Trophoblast cell (in vitro differentiated cells and primary cell): Measurements from ENCODE around the gene SBNO2.

ENCODE experiments used
- DNase-seq, 2 donors: peaks; one replicate each; pipeline ENCODE4 v3.0.0-alpha.2; 2016
- H2AFZ ChIP-seq: 2 replicates; pipeline ENCODE4 v1.6.1; 2013; ENCODE audit warnings: low read length, moderate library complexity, mild to moderate bottlenecking; ENCODE audit not compliant: insufficient read depth, poor library complexity
- H2AK5ac ChIP-seq: 2 replicates; pipeline ENCODE4 v1.6.1; 2013; ENCODE audit warnings: mild to moderate bottlenecking, low read length
- H2BK120ac ChIP-seq: 2 replicates; pipeline ENCODE4 v1.6.1; 2013; ENCODE audit warnings: low read length, mild to moderate bottlenecking, moderate library complexity; ENCODE audit not compliant: insufficient read depth, poor library complexity
- H2BK12ac ChIP-seq: 2 replicates; pipeline ENCODE4 v1.6.1; 2013; ENCODE audit warnings: mild to moderate bottlenecking, low read length, moderate library complexity
- H2BK5ac ChIP-seq: 2 replicates; pipeline ENCODE4 v1.6.1; 2013; ENCODE audit warnings: low read length, low read depth, moderate library complexity, mild to moderate bottlenecking; ENCODE audit not compliant: poor library complexity
- H3K14ac ChIP-seq: 2 replicates; pipeline ENCODE4 v1.6.1; 2013; ENCODE audit warnings: mild to moderate bottlenecking, low read length
- H3K18ac ChIP-seq: 2 replicates; pipeline ENCODE4 v1.6.1; 2013; ENCODE audit warnings: mild to moderate bottlenecking, low read length
- H3K23ac ChIP-seq: 2 replicates; pipeline ENCODE4 v1.6.1; 2013; ENCODE audit warnings: low read length
- H3K27ac ChIP-seq: 2 replicates; pipeline ENCODE4 v1.5.1; 2013; ENCODE audit warnings: low read depth, mild to moderate bottlenecking, inconsistent platforms, low read length, moderate library complexity
- H3K27me3 ChIP-seq: 2 replicates; pipeline ENCODE4 v1.6.1; 2013; ENCODE audit warnings: inconsistent platforms, mild to moderate bottlenecking, low read length, moderate library complexity; ENCODE audit not compliant: insufficient read depth
- H3K36me3 ChIP-seq, 2 experiments: 1 replicate in 1 of 2; 2 replicates in 1 of 2; pipeline ENCODE4 v1.6.1; 2013; ENCODE audit warnings: low read length in 2 of 2, mild to moderate bottlenecking in 2 of 2, moderate library complexity in 1 of 2; ENCODE audit not compliant: insufficient read depth in 2 of 2, control insufficient read depth in 1 of 2
- H3K4ac ChIP-seq: 2 replicates; pipeline ENCODE4 v1.6.1; 2013; ENCODE audit warnings: low read depth, mild to moderate bottlenecking, low read length, moderate library complexity
- H3K4me1 ChIP-seq, 2 experiments: 1 replicate in 1 of 2; 2 replicates in 1 of 2; pipeline ENCODE4 v1.6.1; 2013; ENCODE audit warnings: low read length in 2 of 2, mild to moderate bottlenecking in 2 of 2, moderate library complexity in 1 of 2; ENCODE audit not compliant: insufficient read depth in 2 of 2, control insufficient read depth in 1 of 2
- H3K4me2 ChIP-seq: 2 replicates; pipeline ENCODE4 v1.6.1; 2013; ENCODE audit warnings: inconsistent platforms, mild to moderate bottlenecking, low read length, moderate library complexity
- H3K4me3 ChIP-seq: 2 replicates; pipeline ENCODE4 v1.5.1; 2013; ENCODE audit warnings: mild to moderate bottlenecking, low read depth, low read length, inconsistent platforms
- H3K79me1 ChIP-seq: one replicate; pipeline ENCODE4 v1.6.1; 2013; ENCODE audit warnings: low read length
- H3K79me2 ChIP-seq: 2 replicates; pipeline ENCODE4 v1.6.1; 2013; ENCODE audit warnings: low read length, mild to moderate bottlenecking; ENCODE audit not compliant: control insufficient read depth, insufficient read depth, poor library complexity
- H3K9ac ChIP-seq: 2 replicates; pipeline ENCODE4 v1.6.1; 2013; ENCODE audit warnings: mild to moderate bottlenecking, low read length
- H3K9me3 ChIP-seq: 2 replicates; pipeline ENCODE4 v1.6.1; 2013; ENCODE audit warnings: low read depth, mild to moderate bottlenecking, control low read depth, inconsistent platforms, low read length; ENCODE audit not compliant: insufficient read depth
- H4K12ac ChIP-seq: 2 replicates; pipeline ENCODE4 v1.6.1; 2013; ENCODE audit warnings: low read depth, mild to moderate bottlenecking, low read length, moderate library complexity
- H4K8ac ChIP-seq: 2 replicates; pipeline ENCODE4 v1.6.1; 2013; ENCODE audit warnings: low read depth, mild to moderate bottlenecking, low read length, moderate library complexity
- H4K91ac ChIP-seq: one replicate; pipeline ENCODE4 v1.6.1; 2013; ENCODE audit warnings: low read depth, mild to moderate bottlenecking, low read length, moderate library complexity
- WGBS: extraction: QIAGEN DNeasy Blood & Tissue Kit; methylation state at CpG from one replicate; pipeline ENCODE4 v1.1.7; 2013; ENCODE audit warnings: missing lambda C conversion rate; ENCODE audit not compliant: insufficient read length, insufficient coverage; ENCODE audit errors: extremely low coverage; 5-methylcytosine and 5-hydroxymethylcytosine counted together

The SBNO2 gene

GRCh38 chr19:1199531-1199930, 25.5 kb upstream of the SBNO2 start:
- Histone ChIP-seq H3K27ac (no peak overlapping the region), H3K4me3 (no peak overlapping the region), H3K4me1 (no peaks in the 10 kb centered on the region), H3K79me1 (peaks cover 1% of the 10 kb centered on the region), H2AK5ac (no peak overlapping the region), H3K79me2 (peaks cover 1% of the 10 kb centered on the region), H3K36me3 (no peaks in the 10 kb centered on the region), H4K12ac (no peak overlapping the region), H3K9ac (no peak overlapping the region), H2BK12ac (no peak overlapping the region), H3K4ac (no peak overlapping the region), H3K18ac (no peak overlapping the region), H4K91ac (no peak overlapping the region), H3K14ac (no peak overlapping the region), H3K27me3 (no peaks in the 10 kb centered on the region), H4K8ac (no peak overlapping the region), H2AFZ (no peak overlapping the region), H2BK120ac (no peak overlapping the region), H3K4me2 (no peak overlapping the region), H3K23ac (no peak overlapping the region), H2BK5ac (no peak overlapping the region), H3K9me3 (no peaks in the 10 kb centered on the region)
- WGBS: no CpG with 5 or more reads among the region's 10 CpGs
- DNase-seq: no peak

- H4K8ac ChIP-seq: peak overlapping the region; percentile 82
- H3K18ac ChIP-seq: peak overlapping the region; percentile 61
- no peaks in the 10 kb centered on the region for H3K27me3 ChIP-seq
- no peak for DNase-seq
- peak overlapping the region; percentile 95 for H2BK120ac ChIP-seq
- H3K14ac ChIP-seq: peak overlapping the region; percentile 80
- H3K79me2 ChIP-seq: no peaks in the 10 kb centered on the region
- peak overlapping the region; percentile 59 for H4K12ac ChIP-seq
- H3K36me3 ChIP-seq: no peaks in the 10 kb centered on the region
- peak overlapping the region; percentile 73 for H3K4ac ChIP-seq
- H3K23ac ChIP-seq: no peak overlapping the region
- H3K4me2 ChIP-seq: no peak overlapping the region
- H4K91ac ChIP-seq: peak overlapping the region; percentile 95
- peak overlapping the region; percentile 81 for H2BK5ac ChIP-seq
- H2AK5ac ChIP-seq: peak overlapping the region; percentile 62
- no CpG with 5 or more reads among the region's 9 CpGs for WGBS
- peak overlapping the region; percentile 37 for H2AFZ ChIP-seq
- H3K4me1 ChIP-seq: peaks cover 8 to 9% of the 10 kb centered on the region in 2 experiments
- H3K9ac ChIP-seq: no peak overlapping the region
- H3K9me3 ChIP-seq: no peaks in the 10 kb centered on the region
- no peak overlapping the region for H3K4me3 ChIP-seq
- H2BK12ac ChIP-seq: peak overlapping the region; percentile 96
- peak overlapping the region; percentile 58 for H3K27ac ChIP-seq
- H3K79me1 ChIP-seq: peaks cover 10% of the 10 kb centered on the region
Measured at GRCh38 chr19:1189419-1189818, 15.4 kb upstream of the SBNO2 start.

- H3K4ac ChIP-seq: peak overlapping the region; percentile 58
- H3K9me3 ChIP-seq: no peaks in the 10 kb centered on the region
- H2AFZ ChIP-seq: peak overlapping the region; percentile 57
- peaks cover 29 to 31% of the 10 kb centered on the region in 2 experiments for H3K4me1 ChIP-seq
- peak overlapping the region; percentile 68 for H4K8ac ChIP-seq
- peak overlapping the region; percentile 96 for H2AK5ac ChIP-seq
- no peaks in the 10 kb centered on the region for H3K36me3 ChIP-seq
- H4K91ac ChIP-seq: peak overlapping the region; percentile 89
- H3K79me2 ChIP-seq: no peaks in the 10 kb centered on the region
- peak overlapping the region; percentile 99 for H2BK12ac ChIP-seq
- peak overlapping the region; percentile 67 for H3K18ac ChIP-seq
- peaks cover 24% of the 10 kb centered on the region for H3K79me1 ChIP-seq
- H3K4me3 ChIP-seq: no peak overlapping the region
- DNase-seq: peak; percentile 99
- peak overlapping the region; percentile 56 for H3K27ac ChIP-seq
- H3K23ac ChIP-seq: no peak overlapping the region
- peak overlapping the region; percentile 77 for H2BK5ac ChIP-seq
- no peaks in the 10 kb centered on the region for H3K27me3 ChIP-seq
- H3K14ac ChIP-seq: peak overlapping the region; percentile 87
- WGBS: no CpG with 5 or more reads among the region's 19 CpGs
- no peak overlapping the region for H3K9ac ChIP-seq
- H2BK120ac ChIP-seq: peak overlapping the region; percentile 67
- no peak overlapping the region for H3K4me2 ChIP-seq
- H4K12ac ChIP-seq: peak overlapping the region; percentile 76
Measured at GRCh38 chr19:1183543-1184172, 9.6 kb upstream of the SBNO2 start.

GRCh38 chr19:1182727-1183126, 8.7 kb upstream of the SBNO2 start:
- Histone ChIP-seq H3K36me3 (no peaks in the 10 kb centered on the region), H3K4me2 (no peak overlapping the region), H4K8ac (no peak overlapping the region), H2BK12ac (no peak overlapping the region), H2BK5ac (no peak overlapping the region), H3K9ac (no peak overlapping the region), H3K23ac (no peak overlapping the region), H3K9me3 (no peaks in the 10 kb centered on the region), H3K27ac (peak overlapping the region; percentile 56), H3K4me1 (peaks cover 29 to 31% of the 10 kb centered on the region in 2 experiments), H4K91ac (no peak overlapping the region), H2AK5ac (no peak overlapping the region), H3K27me3 (no peaks in the 10 kb centered on the region), H3K14ac (no peak overlapping the region), H3K79me2 (no peaks in the 10 kb centered on the region), H3K4ac (no peak overlapping the region), H2AFZ (no peak overlapping the region), H3K79me1 (peaks cover 24% of the 10 kb centered on the region), H3K18ac (no peak overlapping the region), H4K12ac (no peak overlapping the region), H3K4me3 (no peak overlapping the region), H2BK120ac (no peak overlapping the region)
- no CpG with 5 or more reads among the region's 11 CpGs for WGBS
- no peak for DNase-seq
